MV-4-11 (cell line): Measurements from ENCODE around the gene UBE2Q1.
"Not testable (repeated sequence)": the region's sequence is repeated elsewhere in the genome, so short reads cannot be mapped to it uniquely, and the experiment has no call there.

Source experiments
- DNase-seq: peaks from one replicate; lab custom pipeline; 2025; lab: John Stamatoyannopoulos, UW

UBE2Q1 gene

GRCh38 chr1:154550657-154551056 is 7.8 kb downstream of the UBE2Q1 start:
- DNase-seq = no peak

- DNase-seq = no peak
Observed at GRCh38 chr1:154550070-154550469, 8.4 kb downstream of the UBE2Q1 start.

- DNase-seq = no peak
Observed at GRCh38 chr1:154549202-154549770, 9.2 kb downstream of the UBE2Q1 start.

GRCh38 chr1:154548028-154548427 is 10.4 kb downstream of the UBE2Q1 start:
- DNase-seq = no peak

GRCh38 chr1:154547105-154547732 is 11.2 kb downstream of the UBE2Q1 start:
- DNase-seq = no peak

GRCh38 chr1:154546264-154547063 is 12.0 kb downstream of the UBE2Q1 start:
- DNase-seq = peak; percentile 29

GRCh38 chr1:154541231-154541630 is 17.2 kb downstream of the UBE2Q1 start:
- no peak for DNase-seq

- DNase-seq = no peak
Observed at GRCh38 chr1:154539486-154540483, 18.7 kb downstream of the UBE2Q1 start.

- DNase-seq = no peak
Observed at GRCh38 chr1:154536570-154536969, 21.9 kb downstream of the UBE2Q1 start.

- no peak for DNase-seq
Observed at GRCh38 chr1:154533952-154534844, 24.3 kb downstream of the UBE2Q1 start.

- not testable (repeated sequence) for DNase-seq
Observed at GRCh38 chr1:154531950-154532349, 26.5 kb downstream of the UBE2Q1 start.

- DNase-seq = no peak
Observed at GRCh38 chr1:154529308-154529707, 29.2 kb downstream of the UBE2Q1 start.

- DNase-seq = no peak
Observed at GRCh38 chr1:154527192-154527591, 31.3 kb downstream of the UBE2Q1 start.

- DNase-seq = no peak
Observed at GRCh38 chr1:154524881-154525280, 33.6 kb downstream of the UBE2Q1 start.

GRCh38 chr1:154521695-154522094 is 36.8 kb downstream of the UBE2Q1 start:
- no peak for DNase-seq

GRCh38 chr1:154520333-154520732 is 38.1 kb downstream of the UBE2Q1 start:
- no peak for DNase-seq

- no peak for DNase-seq
Observed at GRCh38 chr1:154519591-154519991, 38.9 kb downstream of the UBE2Q1 start.

- no peak for DNase-seq
Observed at GRCh38 chr1:154517661-154518060, 40.8 kb downstream of the UBE2Q1 start.

GRCh38 chr1:154514066-154514553 is 44.4 kb downstream of the UBE2Q1 start:
- no peak for DNase-seq

- no peak for DNase-seq
Observed at GRCh38 chr1:154512760-154513159, 45.7 kb downstream of the UBE2Q1 start.

GRCh38 chr1:154503898-154504297 is 54.6 kb downstream of the UBE2Q1 start:
- DNase-seq = no peak
